AG08395 (cell line): ENCODE data around the gene GALT.

ENCODE experiments used
- DNase-seq: peaks from one replicate; pipeline ENCODE4 v3.0.0; 2012; ENCODE audit warnings: mixed read lengths, low spot score

Gene GALT

GRCh38 chr9:34646211-34647083, at the start of gene GALT:
TSS of gene GALT (plus strand) at chr9:34646675. CDS start at chr9:34646705, 30 bp downstream.
- peak; percentile 94 for DNase-seq

DNA sequence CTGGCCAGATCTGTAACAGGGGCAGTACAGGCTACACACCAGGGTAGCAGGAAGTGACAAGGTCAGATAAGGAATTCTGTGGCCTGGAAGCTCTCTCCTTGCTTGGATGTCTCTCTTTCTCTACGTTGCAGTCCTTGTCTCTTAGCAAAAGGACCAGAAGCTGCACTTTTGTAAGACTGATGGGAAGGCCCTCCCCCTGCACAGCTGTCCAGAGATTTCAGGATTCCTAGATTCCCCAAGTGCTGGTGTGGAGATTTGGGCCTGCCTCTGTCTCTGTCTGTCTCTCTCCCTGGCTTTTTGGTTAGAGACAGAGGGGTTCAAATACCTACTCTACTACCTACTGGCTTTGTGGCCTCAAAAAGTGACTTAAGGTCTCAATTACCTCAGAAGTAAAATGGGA, 46.9 kb upstream of the GALT start:
- no peak for DNase-seq

- no peak for DNase-seq
These were observed 45.6 kb upstream of the GALT start for GRCh38 chr9:34600908-34601307.

GRCh38 chr9:34601937-34602573, 44.4 kb upstream of the GALT start:
- no peak for DNase-seq

DNA sequence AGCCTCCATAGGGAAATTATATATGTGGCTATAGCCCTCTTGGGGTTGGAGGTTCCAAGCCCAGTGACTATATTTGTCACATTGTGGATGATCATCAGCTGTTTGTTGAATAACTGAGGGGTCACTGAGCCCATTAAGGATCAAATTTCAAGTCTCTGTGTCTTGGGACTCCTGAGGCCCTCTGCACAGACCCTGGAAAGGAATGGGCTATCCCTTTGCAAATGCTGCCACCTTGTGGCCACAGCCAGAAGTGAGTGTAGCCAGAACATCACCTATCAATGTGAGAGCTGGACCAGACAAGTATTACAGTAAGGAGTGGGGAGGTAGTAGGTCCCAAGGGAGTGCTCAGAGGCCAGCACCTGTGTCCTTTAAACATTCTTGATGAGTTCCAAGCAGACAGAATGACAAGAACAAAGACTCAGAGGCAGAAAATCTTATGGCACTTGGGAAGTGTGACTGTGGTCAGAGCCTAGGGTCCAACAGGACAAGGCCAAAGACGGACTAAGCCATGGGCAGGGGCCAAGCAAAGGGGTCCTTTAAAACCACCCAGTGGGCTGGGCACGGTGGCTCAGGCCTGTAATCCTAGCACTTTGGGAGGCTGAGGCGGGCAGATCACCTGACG, 42.8 kb upstream of the GALT start:
- peak; percentile 90 for DNase-seq

DNA sequence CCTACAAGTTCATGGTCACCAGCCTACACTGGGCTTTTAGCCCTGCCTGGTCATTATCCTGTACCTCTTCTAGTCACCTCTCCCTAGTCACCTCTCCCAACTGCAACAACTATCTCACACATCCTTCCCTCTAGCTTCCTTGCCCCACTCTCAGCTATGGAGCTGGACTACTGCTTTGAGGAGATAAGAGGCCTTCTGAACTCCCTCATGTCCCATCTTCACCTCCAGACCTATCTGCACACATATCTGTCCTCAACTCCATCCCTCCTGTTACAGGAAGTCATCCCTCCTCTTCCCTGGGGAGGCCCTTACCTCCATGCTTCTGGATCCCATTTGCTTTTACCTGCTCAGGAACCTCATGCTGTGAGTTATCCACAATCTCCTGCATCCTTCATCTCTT, 40.3 kb upstream of the GALT start:
- no peak for DNase-seq

DNA sequence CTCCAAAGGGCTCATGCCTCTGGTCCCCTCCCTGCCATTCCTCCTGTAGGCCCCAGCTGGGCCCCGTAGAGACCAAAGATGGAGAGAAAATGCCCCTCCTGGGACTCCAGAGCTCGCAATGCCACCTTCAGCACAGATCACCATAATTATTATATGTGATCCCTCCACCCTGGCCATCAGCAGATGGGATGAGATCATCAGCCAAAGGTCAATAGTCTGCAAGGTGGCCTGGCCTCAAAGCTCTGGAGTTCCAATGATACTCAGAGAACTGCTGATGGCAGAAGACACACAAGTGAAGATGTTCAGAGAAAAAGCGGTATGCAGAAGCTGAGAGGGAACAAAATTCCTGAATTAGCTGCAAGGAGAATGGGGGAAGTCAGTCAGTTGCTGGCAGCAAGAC, 39.6 kb upstream of the GALT start:
- DNase-seq = no peak

- DNase-seq = no peak
These were observed 39.1 kb upstream of the GALT start for GRCh38 chr9:34607331-34607730.

- no peak for DNase-seq
These were observed 35.9 kb upstream of the GALT start for GRCh38 chr9:34610434-34611206.

- DNase-seq = no peak
These were observed 35.1 kb upstream of the GALT start for GRCh38 chr9:34611251-34611810.

DNA sequence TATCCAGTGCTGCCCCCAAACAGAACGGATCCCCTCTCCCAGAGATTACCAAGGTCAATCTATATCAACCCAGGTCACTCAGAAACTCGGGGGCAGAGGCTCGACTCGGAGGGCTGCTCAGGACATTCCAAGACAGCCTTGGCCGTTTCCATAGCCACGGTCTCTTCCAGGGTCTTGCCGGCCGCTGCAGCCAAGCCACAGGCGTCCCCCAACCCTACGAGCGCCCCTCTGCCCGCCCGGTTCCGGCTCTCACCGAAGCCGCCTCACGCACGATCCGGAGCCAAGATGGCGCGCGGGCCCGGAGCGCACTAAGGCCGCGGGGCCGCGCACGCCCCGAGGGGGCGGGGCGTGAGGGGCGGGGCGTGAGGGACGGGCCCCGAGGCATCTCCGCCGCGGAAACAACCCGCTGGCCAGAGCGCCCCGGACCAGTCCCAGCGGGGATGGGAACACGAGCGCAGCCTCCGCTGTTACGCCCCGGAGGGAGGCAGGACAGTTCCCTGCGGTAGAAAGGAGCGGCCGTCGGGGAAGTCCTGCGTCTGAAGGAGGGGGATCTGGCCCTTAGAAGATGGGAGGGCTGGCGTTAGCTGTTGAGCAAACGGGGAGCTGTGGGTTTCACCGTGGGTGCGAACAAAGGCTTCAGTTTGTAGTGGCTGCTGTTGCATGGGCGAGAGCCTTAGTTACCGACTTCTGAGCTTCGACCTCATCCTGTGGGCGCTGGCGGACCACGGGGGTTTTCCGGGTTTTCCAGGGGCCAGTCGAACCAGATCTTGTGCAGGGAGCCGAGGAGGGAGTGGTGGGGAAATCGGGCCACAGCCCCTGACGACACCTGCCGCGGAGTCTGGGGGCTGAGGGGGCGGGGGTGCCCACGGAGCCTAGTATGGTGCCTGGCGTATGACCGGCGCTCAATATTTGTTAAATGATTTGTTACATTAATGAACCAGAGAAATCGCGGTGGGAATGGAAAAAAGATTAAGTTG, 34.4 kb upstream of the GALT start, which contains the start of gene RPP25L:
Gene RPP25L, minus strand, starts transcription at position 287 of the 977 bp plus-strand sequence. CDS start 801 bp downstream, outside the sequence.
- DNase-seq = peak; percentile 97

DNA sequence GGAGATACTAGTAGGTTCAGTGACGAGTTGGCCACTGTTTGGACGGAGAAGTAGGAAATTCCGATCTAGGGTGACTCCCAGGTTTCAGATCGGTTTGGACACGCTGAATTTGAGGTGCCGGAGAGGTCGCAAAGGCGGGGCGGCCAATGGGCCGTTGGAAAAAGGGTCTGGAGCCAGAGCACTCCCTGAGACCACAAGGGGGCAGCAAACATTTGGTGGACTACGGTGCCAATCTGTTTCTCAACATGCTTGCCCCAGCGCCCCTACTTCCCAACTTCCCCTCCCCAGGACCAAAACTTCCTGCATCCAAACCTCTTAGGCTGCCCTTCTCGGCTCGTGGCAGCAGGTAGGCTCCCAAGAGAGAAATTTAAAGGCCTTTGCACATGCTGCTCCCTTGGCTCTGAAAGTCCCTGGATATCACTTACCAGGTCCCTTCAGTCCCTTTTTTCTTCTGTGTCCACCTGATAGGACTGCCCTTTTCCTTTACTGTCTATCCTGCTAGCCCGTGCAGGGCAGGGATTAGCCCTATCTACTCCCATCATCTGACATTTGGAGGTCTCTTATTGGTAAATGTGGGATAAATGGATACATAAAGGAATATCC, 33.6 kb upstream of the GALT start:
- DNase-seq = peak; percentile 82

DNA sequence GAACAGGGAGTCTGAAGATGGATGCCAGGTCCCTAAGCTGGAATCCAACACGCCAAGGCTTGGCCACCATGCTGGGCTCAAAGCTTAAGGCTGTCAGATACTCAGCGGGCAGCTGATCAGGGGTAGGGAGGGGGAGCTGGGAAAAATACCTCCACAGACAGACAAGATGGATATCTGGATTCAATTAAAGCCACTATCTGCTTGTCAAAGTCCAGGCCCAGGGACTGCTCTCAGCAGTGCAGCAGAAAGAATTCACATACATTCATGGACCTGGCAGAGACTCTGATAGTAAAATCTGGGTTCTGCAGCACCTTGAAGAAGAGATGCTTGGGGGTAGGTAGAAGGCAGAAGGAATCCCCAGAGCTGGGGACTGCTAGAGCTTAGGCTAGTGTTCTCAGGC, 31.3 kb upstream of the GALT start:
- DNase-seq = no peak

DNA sequence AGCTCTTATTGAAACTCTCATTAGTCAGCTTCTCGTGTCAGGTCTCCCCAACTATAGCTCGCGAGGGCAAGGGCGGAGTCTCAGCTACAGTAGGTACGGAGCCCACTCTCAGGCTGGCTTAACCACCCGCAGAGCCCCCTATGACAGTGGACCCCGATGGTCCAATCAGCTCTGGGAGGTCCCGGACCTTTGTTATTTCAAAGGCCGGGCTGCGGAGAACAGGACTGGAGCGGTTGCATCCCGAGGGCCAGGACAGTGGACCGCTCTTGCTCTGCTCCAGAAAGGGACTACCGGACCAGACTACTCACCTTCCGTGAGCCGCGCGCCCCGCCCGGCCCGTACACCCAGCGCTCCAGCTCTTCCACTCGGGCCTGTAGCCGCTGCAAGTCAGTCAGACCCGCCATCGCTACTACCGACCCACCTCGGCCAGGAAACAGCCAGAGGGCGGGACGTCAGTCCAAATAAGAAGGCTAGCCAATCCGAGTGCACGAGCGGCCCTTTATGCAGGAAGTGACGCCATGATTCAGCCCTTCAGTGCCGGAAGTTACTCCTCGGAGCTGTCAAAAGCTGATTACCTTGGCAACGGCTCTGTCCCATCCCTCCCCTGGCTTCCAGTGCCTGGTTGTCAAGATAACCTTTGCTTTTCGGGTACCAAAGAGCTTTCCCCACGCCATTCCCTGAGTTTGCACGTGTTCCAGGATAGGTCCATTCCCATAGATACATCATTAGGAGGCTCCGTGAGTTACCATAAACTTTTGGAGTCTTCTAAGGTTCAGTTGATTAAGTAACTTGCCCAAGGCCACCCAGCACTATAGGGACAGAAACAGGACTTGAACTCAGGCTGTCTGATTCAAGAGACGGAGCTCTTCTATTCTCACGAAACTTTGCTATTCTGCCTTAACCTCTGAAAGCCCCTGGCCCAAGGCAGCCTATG, 26.1 kb upstream of the GALT start, which contains the start of gene DCTN3:
Gene DCTN3, minus strand, starts transcription at position 435 of the 934 bp plus-strand sequence. Its CDS starts 31 bp downstream, at position 404.
- DNase-seq = peak; percentile 98

GRCh38 chr9:34623374-34624235, 22.9 kb upstream of the GALT start:
- DNase-seq = no peak

DNA sequence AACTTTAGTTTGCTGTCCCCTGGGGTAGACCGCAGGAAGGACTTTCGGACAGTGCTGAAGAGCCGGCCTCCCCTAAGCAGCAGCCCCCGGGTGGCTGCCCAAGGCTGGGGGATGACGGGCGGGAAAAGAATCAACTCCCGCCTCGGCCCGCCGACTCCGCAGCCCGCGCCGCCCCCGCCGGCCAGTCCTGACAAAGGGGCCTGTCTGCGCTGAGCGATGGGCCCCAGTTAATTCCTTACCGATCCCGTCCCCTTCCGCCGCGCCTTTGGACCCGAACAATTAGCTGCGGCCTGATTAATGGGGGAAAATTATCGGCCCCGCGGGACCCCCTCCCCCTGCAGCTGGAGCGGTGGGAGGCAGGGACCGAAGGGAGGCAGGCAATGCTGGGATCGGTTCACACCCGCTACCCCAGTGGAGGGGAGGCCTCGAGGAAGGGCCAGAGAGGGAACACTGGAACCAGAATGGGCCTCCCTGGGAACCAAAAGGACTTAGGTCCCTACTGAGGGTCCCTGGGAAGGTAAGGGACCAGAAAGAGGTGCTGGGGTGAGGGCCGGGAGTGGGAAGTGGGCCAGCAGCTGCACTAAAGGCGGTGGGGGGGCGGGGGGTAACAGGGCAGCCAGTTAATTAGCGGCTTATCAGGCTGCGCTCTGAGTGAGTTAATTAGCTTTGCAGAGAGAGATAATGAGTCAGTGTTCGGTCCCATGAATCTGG, 21.8 kb upstream of the GALT start:
- no peak for DNase-seq

GRCh38 chr9:34625186-34625486, 21.3 kb upstream of the GALT start:
- no peak for DNase-seq
